ENCODE measurements around the gene DPEP3. TPM values are rescaled to one million over a fixed set of nuclear protein-coding genes. Genes with fewer than 3 reads are reported as not detected.

DPEP3 gene
- total RNA-seq, 2 experiments from 2014 or later: 0.54 to 0.64 TPM

DNA sequence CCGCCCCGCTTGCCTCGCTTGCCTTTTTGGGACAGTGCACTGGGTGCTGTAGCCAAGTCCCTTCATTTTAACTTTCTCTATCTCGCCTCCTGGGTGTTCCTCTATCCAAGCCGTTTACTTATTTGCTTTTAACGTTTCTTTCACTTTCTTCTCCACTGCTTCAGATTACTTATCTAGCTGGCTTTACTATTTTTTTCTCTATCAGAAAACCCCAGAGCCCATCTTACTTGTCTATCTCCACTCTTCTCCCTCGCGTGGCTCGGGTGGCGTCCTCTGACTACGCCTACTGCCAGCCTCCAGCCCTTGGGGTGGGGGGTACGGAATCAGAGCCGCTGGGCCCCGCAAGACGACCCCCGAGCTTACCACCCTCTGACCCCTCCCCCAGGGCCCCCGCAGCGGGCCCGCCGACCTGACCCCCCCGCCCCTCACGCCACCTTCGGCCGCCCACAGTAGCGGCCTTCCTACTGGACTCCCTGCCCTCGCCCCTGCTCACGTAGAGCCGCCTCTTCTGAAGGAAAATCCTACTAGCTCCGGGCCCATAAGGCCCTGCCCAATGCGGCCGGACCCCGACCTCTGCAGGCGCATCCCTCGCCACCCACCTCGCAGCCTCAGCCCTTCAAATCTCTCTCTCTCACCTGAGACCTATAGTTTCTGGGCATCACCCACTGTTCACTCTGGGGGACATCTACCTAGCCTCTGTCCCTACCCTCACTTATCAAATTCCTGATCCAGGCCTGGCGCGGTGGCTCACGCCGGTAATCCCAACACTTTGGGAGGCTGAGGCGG is 10.9 kb downstream of the DPEP3 start:
- no peak for ATAC-seq (ENCODE audit: low read depth)
- no peaks in the 10 kb centered on the region for H3K36me3 Mint-ChIP-seq
- no peaks in the 10 kb centered on the region for H3K27me3 Mint-ChIP-seq
- DNase-seq: no peak
- POLR2A ChIA-PET: interaction anchor here (0.6 to 4.0 kb wide), 9 partner anchors 12 to 300 kb away, joined by 3 to 27 read pairs (median 4); partner anchors contain the start of gene PSMB10
- no peaks in the 10 kb centered on the region for H3K9me3 Mint-ChIP-seq
- peaks cover 22% of the 10 kb centered on the region for H3K4me1 Mint-ChIP-seq
- peak overlapping the region; percentile 96 for H3K4me3 Mint-ChIP-seq
- H3K27ac Mint-ChIP-seq: peak overlapping the region; percentile 99

DNA sequence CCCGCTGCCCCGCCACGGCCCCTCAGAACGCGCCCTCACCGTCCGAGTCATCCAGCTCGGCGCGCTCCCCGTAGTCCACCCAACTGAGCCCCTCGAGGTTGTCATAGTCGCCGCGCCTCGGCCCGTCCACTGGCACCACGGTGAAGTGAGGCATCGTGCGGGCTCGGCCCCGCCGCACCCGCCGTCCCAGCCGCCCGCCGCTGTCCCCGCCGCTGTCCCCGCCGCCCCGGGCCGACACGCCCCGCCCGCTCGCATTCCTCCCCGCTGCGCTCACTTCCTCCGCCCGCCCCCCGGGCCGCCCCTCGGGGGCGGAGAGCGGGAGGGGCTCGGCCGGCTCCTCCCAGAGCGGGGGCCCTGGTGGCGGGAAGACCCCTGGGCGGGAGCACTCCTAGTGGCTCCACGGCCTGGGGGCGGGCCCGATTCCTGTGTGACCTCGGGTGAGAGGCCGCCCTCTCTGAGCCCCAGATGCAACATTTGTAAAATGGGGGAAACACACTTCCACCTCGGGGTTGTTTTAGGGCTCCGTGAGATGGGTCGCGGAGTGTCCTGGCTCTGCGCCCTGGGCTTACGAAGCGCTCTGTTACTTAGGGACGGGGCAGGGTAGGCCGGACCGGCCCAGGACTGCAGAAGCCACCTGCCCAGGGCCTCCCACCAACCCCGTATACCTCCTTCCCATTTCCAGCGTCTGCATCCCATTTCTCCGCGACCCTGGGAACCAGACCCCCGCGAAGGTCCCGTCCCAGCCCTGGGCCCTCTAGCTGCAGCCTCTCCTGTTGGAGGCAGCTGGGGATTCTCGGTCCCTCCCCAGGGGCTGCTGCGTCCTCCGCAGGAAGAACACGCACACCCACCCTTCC is 11.7 kb downstream of the DPEP3 start, which contains the start of gene SLC12A4:
Gene SLC12A4, minus strand, starts transcription at position 238 of the 854 bp plus-strand sequence. Its CDS starts 84 bp downstream, at position 154.
- Mint-ChIP-seq H3K4me3 (peak within 1 kb of the TSS; percentile 100), H3K4me1 (peaks cover 22% of the 10 kb centered on the region), H3K9me3 (no peaks in the 10 kb centered on the region), H3K27me3 (no peaks in the 10 kb centered on the region), H3K27ac (peak within 1 kb of the TSS; percentile 99), H3K36me3 (peaks cover 1% of the 10 kb centered on the region)
- ATAC-seq (ENCODE audit: low read depth) (peak; percentile 91), DNase-seq (peak; percentile 96)
- POLR2A ChIA-PET: interaction anchor here (0.6 to 4.0 kb wide), 13 partner anchors 13 to 301 kb away, joined by 3 to 27 read pairs (median 3); partner anchors contain the start of gene PSMB10

DNA sequence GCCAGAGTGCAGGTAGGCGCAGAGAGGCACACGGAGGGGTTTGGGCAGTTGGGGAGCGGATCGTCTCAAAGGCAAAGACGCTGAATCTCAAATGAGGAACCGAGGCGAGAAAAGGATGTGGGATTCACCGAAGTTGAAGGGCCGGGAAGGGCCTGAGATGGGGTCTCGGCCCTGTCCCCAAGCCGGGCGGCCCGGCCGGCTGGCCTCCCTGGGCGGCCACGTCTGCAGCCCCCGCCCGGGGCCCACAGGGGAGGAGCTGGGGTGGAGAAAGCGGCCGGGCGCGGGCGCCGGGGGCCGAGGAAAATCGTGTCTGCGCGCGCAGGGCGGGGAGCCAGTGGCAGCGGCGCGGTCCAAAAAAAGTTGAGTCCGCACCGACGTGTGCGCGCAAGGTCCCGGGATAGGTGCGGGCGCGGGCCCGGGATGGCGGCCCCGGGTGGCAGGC is 12.3 kb downstream of the DPEP3 start:
- H3K36me3 Mint-ChIP-seq: peaks cover 3% of the 10 kb centered on the region
- ATAC-seq (ENCODE audit: low read depth) (peak; percentile 7), DNase-seq (peak; percentile 65)
- peak overlapping the region; percentile 100 for H3K4me3 Mint-ChIP-seq
- peak overlapping the region; percentile 98 for H3K27ac Mint-ChIP-seq
- no peaks in the 10 kb centered on the region for H3K27me3 Mint-ChIP-seq
- POLR2A ChIA-PET: interaction anchor here (0.6 to 4.0 kb wide), 9 partner anchors 16 to 127 kb away, joined by 3 to 27 read pairs (median 3); partner anchors contain the start of gene PSMB10
- no peaks in the 10 kb centered on the region for H3K9me3 Mint-ChIP-seq
- H3K4me1 Mint-ChIP-seq: peaks cover 22% of the 10 kb centered on the region

DNA sequence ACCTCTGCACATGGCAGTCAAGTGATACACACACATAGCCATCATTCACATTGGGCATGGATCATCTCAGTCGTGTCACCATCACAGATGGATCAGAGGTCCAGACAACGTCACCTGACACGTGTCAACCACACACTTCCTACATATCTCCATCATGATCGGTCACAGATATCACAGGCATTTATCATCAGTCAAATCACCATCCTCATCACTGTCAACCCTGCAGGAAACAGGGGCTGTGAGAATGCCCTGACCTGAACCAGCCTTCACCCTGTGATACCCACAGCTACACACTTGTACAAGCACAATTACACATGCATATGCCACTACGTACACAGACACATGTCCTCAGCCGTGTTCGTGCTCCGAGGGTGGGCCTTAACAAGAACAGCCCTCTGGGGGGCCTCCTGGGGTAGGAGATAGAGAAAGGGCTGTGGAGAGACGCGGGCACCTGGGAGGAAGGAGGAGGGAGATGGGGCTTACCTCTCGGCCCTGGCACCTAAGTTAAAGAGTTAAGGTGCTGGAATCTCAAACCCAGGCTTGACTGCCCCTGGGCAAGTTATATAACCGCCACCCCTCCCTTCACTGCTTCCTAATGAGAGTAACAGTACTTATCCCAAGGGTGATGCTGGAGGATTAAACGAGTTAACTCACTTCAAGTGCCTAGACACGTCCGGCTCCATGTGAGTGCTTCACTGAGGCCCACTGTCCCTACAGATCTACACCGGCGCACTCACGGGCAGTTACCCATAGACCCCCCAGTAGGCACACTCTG is 12.9 kb downstream of the DPEP3 start:
- H3K4me1 Mint-ChIP-seq: peaks cover 22% of the 10 kb centered on the region
- DNase-seq: peak; percentile 52
- peak; percentile 16 for ATAC-seq (ENCODE audit: low read depth)
- H3K36me3 Mint-ChIP-seq: peaks cover 5% of the 10 kb centered on the region
- H3K4me3 Mint-ChIP-seq: peak overlapping the region; percentile 100
- POLR2A ChIA-PET: interaction anchor here (0.6 to 4.0 kb wide), 10 partner anchors 16 to 126 kb away, joined by 3 to 27 read pairs (median 3); partner anchors contain the start of genes DPEP2 and PSMB10
- H3K27me3 Mint-ChIP-seq: no peaks in the 10 kb centered on the region
- no peaks in the 10 kb centered on the region for H3K9me3 Mint-ChIP-seq
- peak overlapping the region; percentile 98 for H3K27ac Mint-ChIP-seq

DNA sequence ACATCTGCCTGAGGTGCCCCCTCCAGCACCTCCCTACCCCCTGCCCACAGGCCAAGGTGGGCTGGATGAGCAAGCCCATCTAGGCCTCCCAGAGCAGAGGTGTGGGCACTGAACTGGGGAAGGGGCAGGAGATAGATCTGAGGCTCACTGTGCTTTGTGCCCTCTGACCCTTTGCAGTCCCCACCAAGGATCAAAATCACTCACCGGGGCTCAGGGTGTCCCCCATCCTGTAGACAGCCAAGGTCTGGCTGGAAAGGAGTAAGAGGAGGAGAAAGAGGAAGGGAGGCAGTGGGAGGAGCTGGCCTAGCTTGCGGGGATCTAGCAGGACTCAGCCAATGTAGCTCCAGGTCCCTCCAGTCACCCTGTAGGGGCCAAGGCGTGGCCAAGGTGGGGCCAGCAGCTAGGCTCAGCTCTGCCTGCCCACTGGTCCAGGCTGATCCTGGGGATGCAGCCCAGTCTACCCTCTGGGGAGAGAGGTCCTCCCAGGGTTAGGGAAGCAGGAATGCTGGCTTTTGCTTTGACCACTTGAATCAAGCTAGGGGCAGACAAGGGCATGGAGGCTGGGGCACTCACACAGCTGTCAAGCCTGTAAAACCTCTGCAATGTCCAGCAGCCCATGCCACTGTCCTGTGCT is 13.6 kb downstream of the DPEP3 start:
- no peak for DNase-seq
- Mint-ChIP-seq H3K27ac (peak overlapping the region; percentile 98), H3K4me3 (peak overlapping the region; percentile 100), H3K27me3 (no peaks in the 10 kb centered on the region), H3K4me1 (peaks cover 22% of the 10 kb centered on the region), H3K9me3 (no peaks in the 10 kb centered on the region), H3K36me3 (peaks cover 5% of the 10 kb centered on the region)
- no peak for ATAC-seq (ENCODE audit: low read depth)
- POLR2A ChIA-PET: interaction anchor here (0.6 to 1.6 kb wide), 5 partner anchors 30 to 119 kb away, joined by 3 to 6 read pairs (median 3); partner anchors contain the start of genes DPEP2 and PSMB10

DNA sequence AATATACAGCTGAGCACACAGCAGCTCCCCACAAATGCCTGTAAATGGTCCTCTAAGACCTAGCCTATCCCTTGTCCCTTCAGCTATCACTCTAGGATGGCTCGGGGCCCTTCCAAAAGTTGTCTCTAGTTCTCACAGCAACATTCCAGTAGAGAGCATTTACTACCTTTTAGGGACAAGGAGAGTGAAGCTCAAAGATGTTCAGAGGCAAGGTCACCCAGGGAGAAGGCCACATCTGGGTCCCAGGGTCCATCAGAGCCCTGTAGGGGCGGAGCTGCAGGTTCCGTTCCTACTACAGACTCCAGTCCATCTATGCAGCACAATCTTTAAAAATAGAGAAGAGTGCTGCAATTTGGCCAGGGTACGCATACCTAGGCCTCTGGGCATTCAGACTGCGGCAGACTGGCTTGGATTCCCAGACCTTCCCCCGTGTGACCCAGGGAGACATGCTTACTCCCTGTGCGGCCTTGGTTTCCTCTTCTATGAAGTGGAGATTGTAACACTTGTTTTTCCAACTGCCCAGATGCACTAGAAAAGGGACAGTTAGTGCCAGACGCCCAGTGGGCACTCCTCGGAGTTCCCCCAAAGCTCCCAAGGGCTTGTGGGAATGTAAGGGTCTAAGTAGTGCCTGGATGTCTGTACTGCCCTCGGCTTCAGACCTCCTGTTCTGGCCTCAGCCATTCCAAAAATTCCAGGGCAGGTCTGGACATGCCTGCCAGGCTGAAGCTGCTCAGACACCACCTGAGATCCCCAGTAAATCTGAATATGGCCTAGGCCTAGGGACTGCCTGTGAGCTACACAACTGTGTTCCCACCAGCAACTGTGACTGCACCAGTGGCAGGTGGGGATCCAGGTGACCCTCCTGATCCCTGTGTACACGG is 14.4 kb downstream of the DPEP3 start:
- Mint-ChIP-seq H3K27me3 (no peaks in the 10 kb centered on the region), H3K27ac (no peak overlapping the region), H3K4me3 (no peak overlapping the region), H3K36me3 (peaks cover 5% of the 10 kb centered on the region), H3K4me1 (peaks cover 22% of the 10 kb centered on the region), H3K9me3 (no peaks in the 10 kb centered on the region)
- no peak for DNase-seq
- ATAC-seq (ENCODE audit: low read depth): no peak
- POLR2A ChIA-PET: interaction anchor here (1.2 to 1.6 kb wide), 2 partner anchors 29 to 33 kb away, joined by 3 to 6 read pairs; partner anchors contain the start of genes DPEP2 and PSMB10

DNA sequence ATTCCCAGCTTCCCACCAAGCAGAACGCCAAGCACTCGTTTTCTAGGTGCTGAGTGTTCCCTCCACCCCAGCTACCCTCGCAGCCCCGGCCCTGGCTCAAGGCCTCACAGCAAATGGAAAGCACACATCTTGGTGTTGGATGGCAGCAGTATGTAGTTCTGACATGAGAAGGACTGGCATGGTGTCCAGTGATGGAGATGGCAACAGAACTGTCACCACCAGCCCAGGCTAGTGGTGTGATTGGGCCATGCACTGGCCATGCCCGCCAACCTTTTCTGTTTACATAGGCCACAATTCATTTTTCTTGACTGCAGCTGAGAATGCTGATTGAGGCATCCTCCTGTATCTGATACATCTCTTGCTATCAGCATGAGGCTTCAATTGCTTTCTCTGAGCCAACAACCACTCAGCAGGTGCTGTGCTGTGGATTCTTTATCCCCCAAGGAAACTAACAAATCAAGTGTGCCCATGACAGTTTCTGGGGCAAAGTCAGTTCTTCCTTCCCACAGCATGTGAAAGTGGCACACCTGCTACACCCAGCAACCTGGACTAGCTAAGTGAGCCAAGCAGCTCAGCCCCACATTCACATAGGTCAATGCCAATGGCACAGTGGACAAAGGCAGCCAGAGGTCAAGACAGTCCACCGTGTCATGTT is 15.7 kb downstream of the DPEP3 start:
- POLR2A ChIA-PET: interaction anchor here (0.7 kb wide), 1 partner anchor 29 kb away, joined by 4 read pairs; no protein-coding TSS in a partner anchor
- peaks cover 19% of the 10 kb centered on the region for H3K4me1 Mint-ChIP-seq
- no peak overlapping the region for H3K4me3 Mint-ChIP-seq
- H3K27ac Mint-ChIP-seq: no peak overlapping the region
- H3K27me3 Mint-ChIP-seq: no peaks in the 10 kb centered on the region
- no peak for DNase-seq
- H3K36me3 Mint-ChIP-seq: peaks cover 7% of the 10 kb centered on the region
- ATAC-seq (ENCODE audit: low read depth): no peak
- H3K9me3 Mint-ChIP-seq: no peaks in the 10 kb centered on the region

DNA sequence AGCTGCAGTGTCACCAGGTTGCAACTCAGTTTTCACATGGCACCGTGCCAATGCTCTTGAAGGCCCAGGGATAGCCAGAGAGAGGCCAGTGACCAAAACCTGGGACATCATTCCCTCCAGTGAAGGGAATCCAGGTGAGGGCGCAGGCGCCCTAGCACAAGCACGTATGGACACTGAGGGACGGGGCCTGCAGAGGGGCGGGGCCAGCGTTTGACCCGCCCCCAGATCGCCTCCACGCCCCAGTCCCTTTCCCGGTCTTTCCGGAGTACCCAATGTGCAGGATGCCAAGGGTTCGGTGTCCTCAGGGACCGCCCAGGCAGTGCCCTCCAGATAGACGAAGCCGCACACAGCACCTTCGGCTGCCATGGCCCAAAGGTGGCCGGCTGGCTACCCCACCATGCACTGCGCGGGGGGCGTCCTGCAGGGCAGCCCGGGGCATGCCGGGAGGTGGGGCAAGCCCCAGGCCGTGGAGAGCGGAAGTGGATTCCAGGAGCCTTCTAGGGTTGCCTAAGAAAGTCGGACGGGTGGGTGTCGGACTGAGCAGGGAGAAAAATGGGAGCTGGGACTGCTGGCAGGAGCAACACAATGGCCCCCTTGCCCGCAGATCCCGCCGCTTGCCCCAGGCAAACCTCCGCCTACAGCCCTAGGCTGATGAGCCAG is 16.5 kb downstream of the DPEP3 start:
- POLR2A ChIA-PET: no interaction called here
- no peak for ATAC-seq (ENCODE audit: low read depth)
- no peaks in the 10 kb centered on the region for H3K27me3 Mint-ChIP-seq

DNA sequence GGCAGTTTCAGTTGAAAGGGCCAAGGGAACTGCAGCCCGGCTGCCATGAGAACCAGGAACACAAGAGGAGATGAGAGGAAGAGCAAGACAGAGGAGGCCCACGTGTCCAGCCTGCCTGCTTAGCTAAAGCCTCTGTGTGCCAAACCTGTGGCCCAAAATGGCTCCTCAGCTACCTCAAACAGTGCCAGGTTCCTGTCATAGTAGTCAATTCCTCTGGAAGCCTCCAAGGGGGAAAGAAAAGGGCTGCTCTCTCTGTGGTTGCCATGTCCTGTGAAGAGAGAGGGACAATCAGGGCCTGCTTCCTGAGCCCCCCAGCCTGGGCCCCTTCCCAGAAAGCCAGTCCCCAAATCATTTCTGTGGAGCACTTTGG is 17.0 kb downstream of the DPEP3 start:
- Mint-ChIP-seq H3K4me3 (no peak overlapping the region), H3K27ac (no peak overlapping the region), H3K9me3 (no peaks in the 10 kb centered on the region), H3K4me1 (peaks cover 15% of the 10 kb centered on the region), H3K36me3 (peaks cover 9% of the 10 kb centered on the region), H3K27me3 (no peaks in the 10 kb centered on the region)
- DNase-seq: no peak
- POLR2A ChIA-PET: no interaction called here
- no peak for ATAC-seq (ENCODE audit: low read depth)

More for the DNA sequence above, 16.5 kb downstream of the DPEP3 start:
- H3K4me3 Mint-ChIP-seq: no peak overlapping the region
- peaks cover 15% of the 10 kb centered on the region for H3K4me1 Mint-ChIP-seq
- H3K9me3 Mint-ChIP-seq: no peaks in the 10 kb centered on the region
- no peak overlapping the region for H3K27ac Mint-ChIP-seq
- H3K36me3 Mint-ChIP-seq: peaks cover 7% of the 10 kb centered on the region
- no peak for DNase-seq

DNA sequence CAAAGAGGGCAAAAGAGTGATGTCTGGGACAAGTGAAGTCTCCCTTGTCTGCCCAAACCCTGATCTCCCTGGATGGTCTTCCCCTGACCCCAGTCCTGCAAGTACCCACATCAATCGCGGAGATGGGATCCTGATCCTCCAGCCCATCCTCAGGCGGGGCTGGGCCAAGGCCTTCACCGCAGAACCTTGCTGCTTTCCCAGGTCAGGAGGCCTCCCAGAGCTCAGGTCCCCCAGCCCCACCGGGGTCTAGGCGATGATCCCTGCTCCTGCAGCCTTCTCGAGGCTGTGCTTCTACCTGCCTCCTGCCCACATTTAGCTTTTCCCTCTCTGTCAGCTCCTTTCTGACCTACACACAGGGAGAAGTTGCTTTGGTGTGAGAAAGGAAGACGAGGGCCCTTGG is 18.2 kb downstream of the DPEP3 start:
- Mint-ChIP-seq H3K27ac (no peak overlapping the region), H3K9me3 (no peaks in the 10 kb centered on the region), H3K27me3 (no peaks in the 10 kb centered on the region), H3K36me3 (peaks cover 12% of the 10 kb centered on the region), H3K4me3 (no peak overlapping the region), H3K4me1 (peaks cover 10% of the 10 kb centered on the region)
- ATAC-seq (ENCODE audit: low read depth): no peak
- no peak for DNase-seq
- POLR2A ChIA-PET: interaction anchor here (1.1 kb wide), 1 partner anchor 13 kb away, joined by 3 read pairs; no protein-coding TSS in a partner anchor

DNA sequence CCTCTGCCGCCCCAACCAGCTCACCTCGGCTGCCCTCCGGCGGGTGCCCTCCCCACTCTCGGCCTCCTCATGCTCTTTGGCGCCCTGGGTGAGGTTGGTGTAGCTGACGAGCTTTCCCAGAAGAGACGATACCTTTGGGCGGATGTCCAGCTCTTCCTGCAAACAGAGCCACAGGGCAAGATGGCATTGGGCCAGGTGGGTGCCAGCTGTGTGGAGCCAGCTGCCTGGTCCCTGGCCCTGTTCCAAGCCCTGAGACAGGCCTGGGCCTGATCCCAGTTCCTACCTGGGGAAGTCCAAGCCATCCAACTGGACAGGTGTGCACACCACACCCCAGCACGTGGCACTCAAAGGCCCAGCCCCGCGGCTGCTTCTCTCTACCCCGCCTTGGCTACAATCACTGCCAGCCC is 18.7 kb downstream of the DPEP3 start:
- Mint-ChIP-seq H3K4me3 (no peak overlapping the region), H3K27me3 (no peaks in the 10 kb centered on the region), H3K9me3 (no peaks in the 10 kb centered on the region), H3K27ac (no peak overlapping the region), H3K4me1 (peaks cover 4% of the 10 kb centered on the region), H3K36me3 (peaks cover 12% of the 10 kb centered on the region)
- DNase-seq (no peak), ATAC-seq (ENCODE audit: low read depth) (no peak)
- POLR2A ChIA-PET: interaction anchor here (1.1 kb wide), 1 partner anchor 12 kb away, joined by 3 read pairs; no protein-coding TSS in a partner anchor

Data from activated naive CD8-positive, alpha-beta T cell treated with anti-CD3 and anti-CD28 coated beads, Interleukin-2, amount 10 ng/mL, durations not matched to agents 7 days and 5 days (primary cell).